Right renal cortex interstitium (tissue), 3 donors: ENCODE data around the gene DYNC2I2. TPM values are rescaled to one million over a fixed set of nuclear protein-coding genes. Genes with fewer than 3 reads are reported as not detected.

Experiments used
- polyA plus RNA-seq, 3 donors: library from polyadenylated mRNA; unstranded; fragments of 120-200 nt; gene quantifications; one replicate each; pipeline ENCODE4 v1.2.1, GENCODE V29; 2013; ENCODE audit not compliant: insufficient read length in 3 of 3

Gene DYNC2I2
- polyA plus RNA-seq, 3 donors, result 54.2 to 58.1 (median 57.6) TPM

Other genes starting within 250 kb of the DYNC2I2 start
- 10 to 100 TPM; 31.2 to 32.3 (median 32.2) TPM for gene CERCAM, start 236.0 kb downstream of the DYNC2I2 start, polyA plus RNA-seq
- gene ODF2, start 200.8 kb downstream of the DYNC2I2 start, polyA plus RNA-seq, result 10 to 100 TPM; 39.6 to 43.7 (median 43.3) TPM
- gene GLE1, start 152.1 kb downstream of the DYNC2I2 start, polyA plus RNA-seq, result 10 to 100 TPM; 31.5 to 32.1 (median 31.8) TPM
- 100 to 1,000 TPM; 288 to 327 (median 319) TPM for gene SPTAN1, start 104.3 kb downstream of the DYNC2I2 start, polyA plus RNA-seq
- 100 to 1,000 TPM; 701 to 773 (median 755) TPM for gene SET, start 32.4 kb upstream of the DYNC2I2 start, polyA plus RNA-seq
- 10 to 100 TPM in 1 of 3 donors, 1 to 10 TPM in 2; 8.3 to 10.2 (median 9.3) TPM for gene PKN3, start 45.7 kb upstream of the DYNC2I2 start, polyA plus RNA-seq
- gene ZDHHC12, start 67.3 kb upstream of the DYNC2I2 start, polyA plus RNA-seq, result 10 to 100 TPM; 14.4 to 19.5 (median 17.0) TPM
- gene ZER1, start 115.1 kb upstream of the DYNC2I2 start, polyA plus RNA-seq, result 10 to 100 TPM; 29.1 to 32.2 (median 30.4) TPM
- gene TBC1D13, start 130.4 kb upstream of the DYNC2I2 start, polyA plus RNA-seq, result 10 to 100 TPM; 35.8 to 37.9 (median 37.9) TPM
- gene ENDOG, start 161.7 kb upstream of the DYNC2I2 start, polyA plus RNA-seq, result 1 to 10 TPM; 6.3 to 9.6 (median 6.7) TPM
- 10 to 100 TPM; 26.1 to 35.1 (median 33.2) TPM for gene SPOUT1, start 172.9 kb upstream of the DYNC2I2 start, polyA plus RNA-seq
- gene KYAT1, start 225.1 kb upstream of the DYNC2I2 start, polyA plus RNA-seq, result 10 to 100 TPM; 18.9 to 20.7 (median 19.7) TPM
- gene LRRC8A, start 225.3 kb upstream of the DYNC2I2 start, polyA plus RNA-seq, result 10 to 100 TPM; 27.2 to 31.1 (median 28.2) TPM